GM18519 (cell line): ENCODE results near the gene UACA.

Source experiments
- ATAC-seq: cut with Tn5 transposase; IDR thresholded peaks from one replicate; pipeline ENCODE4 v1.9.1; 2021; ENCODE audit warnings: mild to moderate bottlenecking, moderate library complexity; ENCODE audit not compliant: unreplicated experiment, low FRiP score

Gene UACA

DNA sequence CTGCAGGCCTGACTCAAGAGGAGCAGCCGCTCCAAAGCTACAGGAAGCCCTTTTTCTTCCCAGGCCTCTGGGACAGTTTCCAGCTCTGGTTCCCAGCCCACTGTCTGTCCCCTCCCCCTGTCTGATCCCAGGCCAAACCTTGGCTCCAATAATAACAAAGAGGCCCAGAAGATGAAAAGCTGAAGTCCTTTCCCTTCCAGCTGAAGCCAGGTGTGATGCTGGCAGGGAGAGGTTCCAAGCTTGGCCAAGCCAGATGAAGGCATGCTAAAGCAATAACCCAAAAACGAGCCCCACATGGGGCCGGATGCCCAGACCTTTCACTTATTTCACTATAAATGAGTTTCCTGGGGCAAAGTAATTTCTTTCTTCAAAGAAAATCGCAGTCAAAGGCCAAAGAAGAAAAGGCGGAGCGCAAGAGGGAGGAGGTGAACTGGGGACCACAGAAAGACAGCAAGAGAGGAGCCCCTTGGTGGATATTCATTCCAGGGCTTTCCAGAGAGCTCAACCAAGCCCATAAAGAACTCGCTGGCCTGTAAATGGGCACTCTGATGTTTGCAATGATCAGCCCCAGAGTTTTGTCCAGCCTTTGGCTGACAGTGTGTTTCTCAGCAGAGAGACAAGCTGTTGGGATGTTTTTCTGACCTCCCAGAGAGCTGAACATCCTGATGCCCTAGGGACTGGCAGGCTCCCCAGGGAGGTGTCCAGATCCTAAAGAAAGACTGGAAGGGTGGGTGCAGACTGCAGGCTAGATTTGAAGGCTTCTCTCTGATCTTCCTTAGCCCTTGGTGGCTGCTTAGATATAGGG lies 157.6 kb downstream of the UACA start:
- ATAC-seq, result no peak

DNA sequence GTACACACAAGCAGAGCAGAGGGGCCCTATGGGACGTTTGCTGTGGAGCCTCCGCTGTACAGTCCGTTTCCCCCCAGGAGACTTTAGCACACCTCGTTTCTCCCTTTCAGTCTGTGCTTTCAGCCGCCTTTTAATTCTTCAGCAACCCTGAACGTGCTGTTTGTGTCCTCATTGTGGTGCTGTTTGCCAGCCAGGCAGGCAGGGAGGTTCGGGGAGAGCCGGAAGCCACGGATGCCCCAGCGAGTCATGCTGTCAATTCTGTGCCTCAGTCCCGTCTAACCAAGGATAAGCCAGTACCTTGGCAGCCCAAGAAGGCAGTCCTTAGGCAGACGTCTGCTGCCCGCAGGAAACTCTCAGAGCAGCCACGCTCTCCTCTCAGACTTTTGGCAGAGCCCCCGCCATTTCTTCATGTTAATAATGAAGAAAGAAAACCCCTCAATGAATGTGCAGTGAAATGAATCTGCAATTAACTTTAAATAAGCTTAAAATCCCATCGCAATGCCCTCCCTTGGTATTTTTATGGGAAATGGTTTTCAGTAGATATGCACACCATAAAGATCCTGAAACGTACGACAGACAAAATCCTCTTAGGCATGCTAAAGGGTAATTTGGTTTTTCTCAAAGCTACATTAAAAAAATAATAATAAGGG lies 158.6 kb downstream of the UACA start:
- no peak for ATAC-seq
